Sigmoid colon (tissue), 7 donors: ENCODE measurements around the gene SETD3. TPM values are rescaled to one million over a fixed set of nuclear protein-coding genes. Genes with fewer than 3 reads are reported as not detected.
"Not testable (repeated sequence)": the region's sequence is repeated elsewhere in the genome, so short reads cannot be mapped to it uniquely, and the experiment has no call there.

Experiments
- DNase-seq: peaks from one replicate; pipeline ENCODE4 v3.0.0-alpha.2; 2019
- H3K27ac ChIP-seq, 4 donors: fragments of 200-600 bp; sonication (generic); one replicate each; pipeline ENCODE4 v1.5.1; 2016 to 2019; ENCODE audit warnings: mild to moderate bottlenecking in 1 of 4
- H3K27me3 ChIP-seq, 3 donors: fragments of 200-600 bp; sonication (generic); one replicate each; pipeline ENCODE4 v1.5.1; 2019; ENCODE audit warnings: mild to moderate bottlenecking in 1 of 3
- H3K36me3 ChIP-seq, 4 donors: fragments of 200-600 bp; sonication (generic); one replicate each; pipeline ENCODE4 v1.5.1; 2016 to 2019
- H3K4me1 ChIP-seq, 4 donors: fragments of 200-600 bp; sonication (generic); one replicate each; pipeline ENCODE4 v1.5.1; 2017 to 2019
- H3K4me3 ChIP-seq, 4 donors: fragments of 200-600 bp; sonication (generic); one replicate each; pipeline ENCODE4 v1.5.1; 2017 to 2019; ENCODE audit warnings: mild to moderate bottlenecking in 2 of 4, moderate library complexity in 1 of 4
- H3K9me3 ChIP-seq, 4 donors: fragments of 200-600 bp in 3 of 4; sonication (generic) in 3 of 4; one replicate each; pipeline versions ENCODE4 v1.5.1 to v1.6.1; 2013 to 2019
- CTCF ChIP-seq, 4 experiments: fragments of 450-650 bp in 3 of 4; fragments of 200-600 bp in 1 of 4; IDR thresholded peaks; one replicate each; pipeline ENCODE4 v1.5.1; 2016 to 2019; ENCODE audit warnings: antibody characterized with exemption in 4 of 4, mild to moderate bottlenecking in 3 of 4, moderate library complexity in 2 of 4
- EP300 ChIP-seq, 4 donors: sonication (generic); formaldehyde crosslinking; IDR thresholded peaks; one replicate each; pipeline ENCODE4 v1.6.1; 2017; ENCODE audit warnings: antibody characterized with exemption in 4 of 4
- POLR2A ChIP-seq, 2 donors: fragments of 450-650 bp; IDR thresholded peaks; one replicate each; pipeline ENCODE4 v1.6.1; 2016; ENCODE audit warnings: antibody characterized with exemption in 2 of 2, mild to moderate bottlenecking in 2 of 2, moderate library complexity in 2 of 2
- POLR2AphosphoS5 ChIP-seq, 4 donors: sonication (generic); formaldehyde crosslinking; IDR thresholded peaks; one replicate each; pipeline ENCODE4 v1.6.1; 2017; ENCODE audit warnings: antibody characterized with exemption in 4 of 4
- WGBS, 2 donors: extraction: QIAGEN DNeasy Blood & Tissue Kit; methylation state at CpG; one replicate each; pipeline ENCODE4 v1.1.7; 2013; 5-methylcytosine and 5-hydroxymethylcytosine counted together
- intact Hi-C: fragments of 100-400 bp; cut with DNase I; formaldehyde crosslinking; loops from one replicate; pipeline ENCODE4 v1.15.1; 2023
- polyA plus RNA-seq, 3 donors: library from polyadenylated mRNA; stranded (reverse); fragments of 200-250 nt; gene quantifications; one replicate each; pipeline ENCODE4 v1.2.3, GENCODE V29; 2013
- small RNA-seq, 3 donors: library from RNA; depleted of rRNA; stranded (forward); fragments of <200 nt; gene quantifications; one replicate each; pipeline ENCODE3, GENCODE V24; 2016
- total RNA-seq, 4 donors: library from RNA; depleted of rRNA; stranded (reverse); fragments of >200 nt; gene quantifications; one replicate each; pipeline ENCODE4 v1.1.0, GENCODE V29; 2016
- donor health status: healthy with polysubstance abuse.
- donor health status: Bipolar disorder and iron deficiency.
- donor health status: healthy.

Gene SETD3
- total and polyA plus RNA-seq, 7 donors: 34.6 to 164 (median 130) TPM

- Histone ChIP-seq H3K4me1 (no peaks in the 10 kb centered on the region), H3K4me3 (no peak overlapping the region), H3K9me3 (no peaks in the 10 kb centered on the region), H3K36me3 (no peaks in the 10 kb centered on the region), H3K27me3 (no peaks in the 10 kb centered on the region), H3K27ac (no peak overlapping the region)
- intact Hi-C loops: no loop called here
- no peak for TF ChIP-seq CTCF (IDR thresholded peaks at IDR 0.05)
- no peak for DNase-seq
- 88 to 90% methylated on average over 13 of the region's 13 CpGs for WGBS, 2 donors
Observed at GRCh38 chr14:99349721-99350495, 130.8 kb downstream of the SETD3 start.

GRCh38 chr14:99348816-99349614 is 131.6 kb downstream of the SETD3 start:
- TF ChIP-seq EP300 (IDR thresholded peaks at IDR 0.05) (no peak), CTCF (IDR thresholded peaks at IDR 0.05) (no peak), POLR2AphosphoS5 (IDR thresholded peaks at IDR 0.05) (no peak), POLR2A (IDR thresholded peaks at IDR 0.05) (no peak)
- WGBS, 2 donors: 81 to 89% methylated on average over 18 of the region's 18 CpGs
- H3K36me3 ChIP-seq: no peaks in the 10 kb centered on the region
- no peaks in the 10 kb centered on the region for H3K9me3 ChIP-seq
- no peak overlapping the region for H3K27ac ChIP-seq
- H3K27me3 ChIP-seq: no peaks in the 10 kb centered on the region
- DNase-seq: peak; percentile 12
- H3K4me1 ChIP-seq: no peaks in the 10 kb centered on the region
- intact Hi-C loops: no loop called here
- H3K4me3 ChIP-seq: no peak overlapping the region

- H3K36me3 ChIP-seq, DNase-seq, H3K27ac ChIP-seq, H3K4me3 ChIP-seq, H3K27me3 ChIP-seq, intact Hi-C loops, H3K9me3 ChIP-seq, H3K4me1 ChIP-seq: not testable (repeated sequence)
- 94 to 96% methylated on average over 31 of the region's 31 CpGs for WGBS, 2 donors
Observed at GRCh38 chr14:99348231-99348630, 132.4 kb downstream of the SETD3 start.

Small RNA genes within 50 kb of the gene (small RNA-seq; reads per million reads assigned to genes)
- 0 reads per million in 3 donors for gene RNU6-91P

Other genes starting within 250 kb of the SETD3 start
- gene BCL11B, start 208.7 kb downstream of the SETD3 start, total RNA-seq: under 1 TPM; under 0.01 to 0.28 (median 0.15) TPM
- gene BCL11B, start 208.7 kb downstream of the SETD3 start, polyA plus RNA-seq: 1 to 10 TPM in 1 of 3 donors, under 1 TPM in 2; 0.23 to 3.5 (median 0.60) TPM
- gene CCNK, start 550 bp upstream of the SETD3 start, total RNA-seq: 10 to 100 TPM; 13.2 to 20.5 (median 18.4) TPM
- gene CCNK, start 550 bp upstream of the SETD3 start, polyA plus RNA-seq: 10 to 100 TPM; 14.4 to 25.9 (median 17.6) TPM
- gene CCDC85C, start 123.3 kb upstream of the SETD3 start, total RNA-seq: 10 to 100 TPM; 11.4 to 31.9 (median 23.9) TPM
- 10 to 100 TPM; 12.6 to 79.0 (median 49.9) TPM for gene CCDC85C, start 123.3 kb upstream of the SETD3 start, polyA plus RNA-seq
- gene HHIPL1, start 164.3 kb upstream of the SETD3 start, total RNA-seq: 10 to 100 TPM in 1 of 4 donors, 1 to 10 TPM in 3; 3.6 to 10.8 (median 7.0) TPM
- under 1 TPM in 1 of 3 donors, not detected in 2; 0.80 TPM for gene HHIPL1, start 164.3 kb upstream of the SETD3 start, polyA plus RNA-seq
- gene CYP46A1, start 203.4 kb upstream of the SETD3 start, total RNA-seq: 1 to 10 TPM in 3 of 4 donors, under 1 TPM in 1; 0.36 to 2.0 (median 1.6) TPM
- gene CYP46A1, start 203.4 kb upstream of the SETD3 start, polyA plus RNA-seq: under 1 TPM in 2 of 3 donors, not detected in 1; under 0.01 to 0.35 TPM